Duodenal mucosa (tissue), 2 donors: ENCODE data around the gene FZD8.

Experiments used
- H3K27ac ChIP-seq: one replicate; pipeline ENCODE4 v1.7.0; 2013; ENCODE audit warnings: low read depth, low read length
- H3K27me3 ChIP-seq, 2 donors: one replicate each; pipeline ENCODE4 v1.7.0; 2013; ENCODE audit warnings: low read length in 2 of 2, control low read depth in 1 of 2; ENCODE audit not compliant: insufficient read depth in 2 of 2, control insufficient read depth in 1 of 2
- H3K36me3 ChIP-seq, 2 donors: one replicate each; pipeline ENCODE4 v1.7.0; 2013; ENCODE audit warnings: low read length in 2 of 2, control low read depth in 1 of 2; ENCODE audit not compliant: insufficient read depth in 2 of 2, control insufficient read depth in 1 of 2
- H3K4me1 ChIP-seq, 2 donors: one replicate each; pipeline ENCODE4 v1.7.0; 2013; ENCODE audit warnings: low read length in 2 of 2, control low read depth in 1 of 2; ENCODE audit not compliant: insufficient read depth in 2 of 2, control insufficient read depth in 1 of 2
- H3K4me3 ChIP-seq, 2 donors: one replicate each; pipeline ENCODE4 v1.7.0; 2013; ENCODE audit warnings: low read length in 2 of 2, low read depth in 1 of 2
- H3K9ac ChIP-seq, 2 donors: one replicate each; pipeline ENCODE4 v1.7.0; 2013; ENCODE audit warnings: low read length in 2 of 2, low read depth in 1 of 2
- H3K9me3 ChIP-seq, 2 donors: one replicate each; pipeline ENCODE4 v1.7.0; 2013; ENCODE audit warnings: low read length in 2 of 2, control low read depth in 1 of 2; ENCODE audit not compliant: control insufficient read depth in 1 of 2

The FZD8 gene

GRCh38 chr10:35641676-35642034, 441 bp downstream of the FZD8 start:
- Histone ChIP-seq H3K27me3 (peaks cover 26 to 48% of the 10 kb centered on the region in 2 donors), H3K9ac (peak overlapping the region in 1 of 2 donors; percentile 33), H3K27ac (peak overlapping the region; percentile 25), H3K4me1 (peaks cover 9 to 33% of the 10 kb centered on the region in 2 donors), H3K36me3 (no peaks in the 10 kb centered on the region), H3K4me3 (peak overlapping the region; percentile 70 to 82), H3K9me3 (no peaks in the 10 kb centered on the region)

GRCh38 chr10:35640951-35641675, 983 bp downstream of the FZD8 start:
- H3K27ac ChIP-seq: no peak overlapping the region
- no peaks in the 10 kb centered on the region for H3K9me3 ChIP-seq
- no peaks in the 10 kb centered on the region for H3K36me3 ChIP-seq
- peaks cover 9 to 33% of the 10 kb centered on the region in 2 donors for H3K4me1 ChIP-seq
- H3K9ac ChIP-seq: peak overlapping the region; percentile 18 to 33
- peak overlapping the region; percentile 70 to 82 for H3K4me3 ChIP-seq
- H3K27me3 ChIP-seq: peaks cover 31 to 48% of the 10 kb centered on the region in 2 donors

GRCh38 chr10:35640474-35640873, 1.6 kb downstream of the FZD8 start:
- Histone ChIP-seq H3K36me3 (no peaks in the 10 kb centered on the region), H3K4me3 (peak overlapping the region; percentile 61 to 66), H3K9me3 (no peaks in the 10 kb centered on the region), H3K27me3 (peaks cover 31 to 47% of the 10 kb centered on the region in 2 donors), H3K4me1 (peaks cover 9 to 33% of the 10 kb centered on the region in 2 donors), H3K27ac (no peak overlapping the region), H3K9ac (no peak overlapping the region)

- Histone ChIP-seq H3K9ac (no peak overlapping the region), H3K4me3 (peak overlapping the region; percentile 33 to 66), H3K36me3 (no peaks in the 10 kb centered on the region), H3K27ac (no peak overlapping the region), H3K4me1 (peaks cover 9 to 33% of the 10 kb centered on the region in 2 donors), H3K9me3 (no peaks in the 10 kb centered on the region), H3K27me3 (peaks cover 31 to 41% of the 10 kb centered on the region in 2 donors)
Observed at GRCh38 chr10:35639728-35640401, 2.2 kb downstream of the FZD8 start.

GRCh38 chr10:35639021-35639727, 2.9 kb downstream of the FZD8 start:
- no peak overlapping the region for H3K9ac ChIP-seq
- no peaks in the 10 kb centered on the region for H3K9me3 ChIP-seq
- no peak overlapping the region for H3K27ac ChIP-seq
- peaks cover 9 to 33% of the 10 kb centered on the region in 2 donors for H3K4me1 ChIP-seq
- H3K4me3 ChIP-seq: peak overlapping the region in 1 of 2 donors; percentile 58
- H3K36me3 ChIP-seq: no peaks in the 10 kb centered on the region
- peaks cover 26 to 34% of the 10 kb centered on the region in 2 donors for H3K27me3 ChIP-seq

- H3K9ac ChIP-seq: no peak overlapping the region
- H3K4me3 ChIP-seq: no peak overlapping the region
- H3K27me3 ChIP-seq: peaks cover 18 to 23% of the 10 kb centered on the region in 2 donors
- no peaks in the 10 kb centered on the region for H3K9me3 ChIP-seq
- H3K4me1 ChIP-seq: peaks cover 4 to 26% of the 10 kb centered on the region in 2 donors
- no peak overlapping the region for H3K27ac ChIP-seq
- no peaks in the 10 kb centered on the region for H3K36me3 ChIP-seq
Observed at GRCh38 chr10:35638101-35638500, 4.0 kb downstream of the FZD8 start.

- Histone ChIP-seq H3K27me3 (peaks cover 13 to 18% of the 10 kb centered on the region in 2 donors), H3K36me3 (no peaks in the 10 kb centered on the region), H3K4me1 (peaks cover 4 to 19% of the 10 kb centered on the region in 2 donors), H3K4me3 (no peak overlapping the region), H3K9ac (no peak overlapping the region), H3K27ac (no peak overlapping the region), H3K9me3 (no peaks in the 10 kb centered on the region)
Observed at GRCh38 chr10:35637462-35637861, 4.6 kb downstream of the FZD8 start.

GRCh38 chr10:35636956-35637355, 5.1 kb downstream of the FZD8 start:
- no peaks in the 10 kb centered on the region for H3K9me3 ChIP-seq
- H3K9ac ChIP-seq: no peak overlapping the region
- H3K27ac ChIP-seq: no peak overlapping the region
- H3K27me3 ChIP-seq: peaks cover 13 to 16% of the 10 kb centered on the region in 2 donors
- H3K36me3 ChIP-seq: no peaks in the 10 kb centered on the region
- no peak overlapping the region for H3K4me3 ChIP-seq
- H3K4me1 ChIP-seq: peaks cover 4 to 16% of the 10 kb centered on the region in 2 donors

- H3K9ac ChIP-seq: no peak overlapping the region
- H3K9me3 ChIP-seq: no peaks in the 10 kb centered on the region
- H3K27ac ChIP-seq: no peak overlapping the region
- no peak overlapping the region for H3K4me3 ChIP-seq
- H3K4me1 ChIP-seq: peaks cover 4 to 10% of the 10 kb centered on the region in 2 donors
- no peaks in the 10 kb centered on the region for H3K36me3 ChIP-seq
- peaks cover 13 to 16% of the 10 kb centered on the region in 2 donors for H3K27me3 ChIP-seq
Observed at GRCh38 chr10:35635576-35635975, 6.5 kb downstream of the FZD8 start.
